Smooth muscle cell (in vitro differentiated cells): Measurements from ENCODE around the gene AMOTL1. TPM values are rescaled to one million over a fixed set of nuclear protein-coding genes. Genes with fewer than 3 reads are reported as not detected.

Experiments
- DNase-seq: peaks from one replicate; lab custom pipeline; 2025; ENCODE audit not compliant: unreplicated experiment; lab: John Stamatoyannopoulos, UW
- H2AFZ ChIP-seq: fragments of 200-600 bp; sonication (generic); 2 replicates; pipeline ENCODE4 v1.6.0; 2016; ENCODE audit warnings: antibody characterized with exemption, low read depth, mild to moderate bottlenecking
- H3F3A ChIP-seq: fragments of 200-600 bp; sonication (generic); 2 replicates; pipeline ENCODE4 v1.6.0; 2017; ENCODE audit warnings: antibody characterized with exemption, low read depth
- H3K27ac ChIP-seq: fragments of 200-600 bp; sonication (generic); 2 replicates; pipeline ENCODE4 v1.5.1; 2016; ENCODE audit warnings: low read depth, mild to moderate bottlenecking
- H3K27me3 ChIP-seq: fragments of 200-600 bp; sonication (generic); 2 replicates; pipeline ENCODE4 v1.6.1; 2016; ENCODE audit warnings: low read depth, mild to moderate bottlenecking
- H3K36me3 ChIP-seq: fragments of 200-600 bp; sonication (generic); 2 replicates; pipeline ENCODE4 v1.5.1; 2016; ENCODE audit warnings: low read depth
- H3K4me1 ChIP-seq: fragments of 200-600 bp; sonication (generic); 2 replicates; pipeline ENCODE4 v1.5.1; 2016; ENCODE audit warnings: low read depth
- H3K4me2 ChIP-seq: fragments of 200-600 bp; sonication (generic); 2 replicates; pipeline ENCODE4 v1.6.0; 2016; ENCODE audit warnings: mild to moderate bottlenecking
- H3K4me3 ChIP-seq: fragments of 200-600 bp; sonication (generic); 2 replicates; pipeline ENCODE4 v1.5.1; 2016; ENCODE audit warnings: mild to moderate bottlenecking
- H3K79me2 ChIP-seq: fragments of 200-600 bp; sonication (generic); 2 replicates; pipeline ENCODE4 v1.6.0; 2016; ENCODE audit warnings: low read depth, mild to moderate bottlenecking
- H3K9ac ChIP-seq: fragments of 200-600 bp; sonication (generic); 2 replicates; pipeline ENCODE4 v1.6.0; 2016; ENCODE audit warnings: low read depth
- H3K9me3 ChIP-seq: fragments of 200-600 bp; sonication (generic); replicated peaks from 2 replicates; pipeline ENCODE4 v1.5.1; 2016; ENCODE audit warnings: low read depth
- H4K20me1 ChIP-seq: fragments of 200-600 bp; sonication (generic); 2 replicates; pipeline ENCODE4 v1.6.0; 2016; ENCODE audit warnings: low read depth
- CTCF ChIP-seq: fragments of 200-600 bp; sonication (generic); IDR thresholded peaks from 2 replicates; pipeline ENCODE4 v1.5.1; 2017; ENCODE audit warnings: borderline replicate concordance, mild to moderate bottlenecking, antibody characterized with exemption; ENCODE audit not compliant: insufficient read depth, poor library complexity, severe bottlenecking
- WGBS: methylation state at CpG from one replicate; pipeline ENCODE4 v1.1.7; 2016; ENCODE audit warnings: low lambda C conversion rate; 5-methylcytosine and 5-hydroxymethylcytosine counted together
- polyA plus RNA-seq: library from polyadenylated mRNA; unstranded; fragments of >200 nt; fragmentation: Nextera tagmentation; extraction: Ambion mirVana; gene quantifications from 2 replicates; pipeline ENCODE4 v1.2.1, GENCODE V29; 2016
- total RNA-seq: library from RNA; depleted of rRNA; stranded (reverse); fragments of >200 nt; gene quantifications from 2 replicates; pipeline ENCODE4 v1.2.3, GENCODE V29; 2014

AMOTL1 gene
- total and polyA plus RNA-seq, 2 experiments from 2014 or later: 23.4 to 61.0 TPM

GRCh38 chr11:94823102-94823732, 55.1 kb downstream of the AMOTL1 start:
- no peak overlapping the region for H3K27ac ChIP-seq
- no peak overlapping the region for H3K9ac ChIP-seq
- H4K20me1 ChIP-seq: peaks cover 86% of the 10 kb centered on the region
- 60% methylated on average over 2 of the region's 2 CpGs for WGBS
- no peak overlapping the region for H2AFZ ChIP-seq
- no peak overlapping the region for H3K4me2 ChIP-seq
- no peaks in the 10 kb centered on the region for H3F3A ChIP-seq
- no peaks in the 10 kb centered on the region for H3K9me3 ChIP-seq
- H3K4me1 ChIP-seq: no peaks in the 10 kb centered on the region
- H3K27me3 ChIP-seq: no peaks in the 10 kb centered on the region
- H3K36me3 ChIP-seq: peaks cover 13% of the 10 kb centered on the region
- DNase-seq: no peak
- no peak overlapping the region for H3K4me3 ChIP-seq
- H3K79me2 ChIP-seq: peaks cover 78% of the 10 kb centered on the region
- no peak for TF ChIP-seq CTCF

- Histone ChIP-seq H3K79me2 (peaks cover 72% of the 10 kb centered on the region), H3F3A (no peaks in the 10 kb centered on the region)
- WGBS: 93% methylated on average over 4 of the region's 4 CpGs
These were observed 56.9 kb downstream of the AMOTL1 start for GRCh38 chr11:94825031-94825430.

DNA sequence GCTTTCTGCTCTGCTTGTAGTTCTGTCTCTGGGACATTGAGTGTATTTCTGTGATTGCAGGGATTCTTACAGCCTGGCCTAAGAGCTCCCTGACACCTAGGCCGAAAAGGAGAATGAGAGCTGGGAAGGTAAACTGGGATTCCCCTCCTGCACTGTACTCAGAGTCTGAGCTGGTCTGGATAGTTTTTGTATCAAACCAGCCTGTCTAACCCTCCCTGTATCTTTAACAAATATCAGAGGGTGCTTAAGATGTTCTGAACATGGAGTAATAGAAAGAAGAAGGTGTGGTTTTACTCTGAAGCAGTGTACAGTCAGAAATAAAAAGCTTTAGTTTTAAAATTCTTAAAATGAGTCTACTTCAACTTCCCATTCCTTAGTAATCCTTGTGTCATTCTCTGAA, 57.3 kb downstream of the AMOTL1 start:
- H3K36me3 ChIP-seq: peaks cover 7% of the 10 kb centered on the region
- no peak overlapping the region for H3K4me3 ChIP-seq
- H4K20me1 ChIP-seq: peaks cover 84% of the 10 kb centered on the region
- no peaks in the 10 kb centered on the region for H3K4me1 ChIP-seq
- H3K27me3 ChIP-seq: no peaks in the 10 kb centered on the region
- DNase-seq: no peak
- no peak overlapping the region for H3K9ac ChIP-seq
- H3F3A ChIP-seq: no peaks in the 10 kb centered on the region
- no peak overlapping the region for H3K27ac ChIP-seq
- no peak overlapping the region for H2AFZ ChIP-seq
- no peak overlapping the region for H3K4me2 ChIP-seq
- 100% methylated on average over 1 of the region's 1 CpG for WGBS
- no peaks in the 10 kb centered on the region for H3K9me3 ChIP-seq
- no peak for TF ChIP-seq CTCF
- H3K79me2 ChIP-seq: peaks cover 72% of the 10 kb centered on the region

More at GRCh38 chr11:94825031-94825430, 56.9 kb downstream of the AMOTL1 start:
- Histone ChIP-seq H3K9ac (no peak overlapping the region), H4K20me1 (peaks cover 84% of the 10 kb centered on the region), H3K4me1 (no peaks in the 10 kb centered on the region), H3K9me3 (no peaks in the 10 kb centered on the region), H3K36me3 (peaks cover 7% of the 10 kb centered on the region), H2AFZ (no peak overlapping the region), H3K4me3 (no peak overlapping the region), H3K27me3 (no peaks in the 10 kb centered on the region), H3K27ac (no peak overlapping the region), H3K4me2 (no peak overlapping the region)
- no peak for DNase-seq
- TF ChIP-seq CTCF: no peak

- WGBS: 99% methylated on average over 7 of the region's 7 CpGs
- no peak overlapping the region for H3K4me3 ChIP-seq
- no peaks in the 10 kb centered on the region for H3F3A ChIP-seq
- H3K9me3 ChIP-seq: no peaks in the 10 kb centered on the region
- no peak overlapping the region for H3K9ac ChIP-seq
- no peak overlapping the region for H3K4me2 ChIP-seq
- H3K27me3 ChIP-seq: no peaks in the 10 kb centered on the region
- H3K4me1 ChIP-seq: no peaks in the 10 kb centered on the region
- no peak overlapping the region for H2AFZ ChIP-seq
- TF ChIP-seq CTCF: no peak
- H3K27ac ChIP-seq: no peak overlapping the region
- H3K79me2 ChIP-seq: peaks cover 69% of the 10 kb centered on the region
- H4K20me1 ChIP-seq: peaks cover 83% of the 10 kb centered on the region
- H3K36me3 ChIP-seq: peaks cover 10% of the 10 kb centered on the region
- DNase-seq: no peak
These were observed 58.3 kb downstream of the AMOTL1 start for GRCh38 chr11:94826415-94826814.
